Smooth muscle cell (in vitro differentiated cells): ENCODE measurements around the gene MMP14. TPM values are rescaled to one million over a fixed set of nuclear protein-coding genes. Genes with fewer than 3 reads are reported as not detected.
A peak's percentile ranks its signal among the peaks of the same experiment; 100 is the strongest.

Experiments
- DNase-seq: peaks from one replicate; lab custom pipeline; 2025; ENCODE audit not compliant: unreplicated experiment; lab: John Stamatoyannopoulos, UW
- H2AFZ ChIP-seq: fragments of 200-600 bp; sonication (generic); 2 replicates; pipeline ENCODE4 v1.6.0; 2016; ENCODE audit warnings: antibody characterized with exemption, low read depth, mild to moderate bottlenecking
- H3F3A ChIP-seq: fragments of 200-600 bp; sonication (generic); 2 replicates; pipeline ENCODE4 v1.6.0; 2017; ENCODE audit warnings: antibody characterized with exemption, low read depth
- H3K27ac ChIP-seq: fragments of 200-600 bp; sonication (generic); 2 replicates; pipeline ENCODE4 v1.5.1; 2016; ENCODE audit warnings: low read depth, mild to moderate bottlenecking
- H3K27me3 ChIP-seq: fragments of 200-600 bp; sonication (generic); 2 replicates; pipeline ENCODE4 v1.6.1; 2016; ENCODE audit warnings: low read depth, mild to moderate bottlenecking
- H3K36me3 ChIP-seq: fragments of 200-600 bp; sonication (generic); 2 replicates; pipeline ENCODE4 v1.5.1; 2016; ENCODE audit warnings: low read depth
- H3K4me1 ChIP-seq: fragments of 200-600 bp; sonication (generic); 2 replicates; pipeline ENCODE4 v1.5.1; 2016; ENCODE audit warnings: low read depth
- H3K4me2 ChIP-seq: fragments of 200-600 bp; sonication (generic); 2 replicates; pipeline ENCODE4 v1.6.0; 2016; ENCODE audit warnings: mild to moderate bottlenecking
- H3K4me3 ChIP-seq: fragments of 200-600 bp; sonication (generic); 2 replicates; pipeline ENCODE4 v1.5.1; 2016; ENCODE audit warnings: mild to moderate bottlenecking
- H3K79me2 ChIP-seq: fragments of 200-600 bp; sonication (generic); 2 replicates; pipeline ENCODE4 v1.6.0; 2016; ENCODE audit warnings: low read depth, mild to moderate bottlenecking
- H3K9ac ChIP-seq: fragments of 200-600 bp; sonication (generic); 2 replicates; pipeline ENCODE4 v1.6.0; 2016; ENCODE audit warnings: low read depth
- H3K9me3 ChIP-seq: fragments of 200-600 bp; sonication (generic); replicated peaks from 2 replicates; pipeline ENCODE4 v1.5.1; 2016; ENCODE audit warnings: low read depth
- H4K20me1 ChIP-seq: fragments of 200-600 bp; sonication (generic); 2 replicates; pipeline ENCODE4 v1.6.0; 2016; ENCODE audit warnings: low read depth
- CTCF ChIP-seq: fragments of 200-600 bp; sonication (generic); IDR thresholded peaks from 2 replicates; pipeline ENCODE4 v1.5.1; 2017; ENCODE audit warnings: borderline replicate concordance, mild to moderate bottlenecking, antibody characterized with exemption; ENCODE audit not compliant: insufficient read depth, poor library complexity, severe bottlenecking
- WGBS: methylation state at CpG from one replicate; pipeline ENCODE4 v1.1.7; 2016; ENCODE audit warnings: low lambda C conversion rate; 5-methylcytosine and 5-hydroxymethylcytosine counted together
- polyA plus RNA-seq: library from polyadenylated mRNA; unstranded; fragments of >200 nt; fragmentation: Nextera tagmentation; extraction: Ambion mirVana; gene quantifications from 2 replicates; pipeline ENCODE4 v1.2.1, GENCODE V29; 2016
- total RNA-seq: library from RNA; depleted of rRNA; stranded (reverse); fragments of >200 nt; gene quantifications from 2 replicates; pipeline ENCODE4 v1.2.3, GENCODE V29; 2014

The MMP14 gene
- total and polyA plus RNA-seq, 2 experiments from 2014 or later: 58.1 to 444 TPM

GRCh38 chr14:22882529-22883172 lies 46.3 kb downstream of the MMP14 start:
- no peak for DNase-seq
- peak overlapping the region; percentile 24 for H3K4me3 ChIP-seq
- 37% methylated on average over 6 of the region's 6 CpGs for WGBS
- H3K79me2 ChIP-seq: no peaks in the 10 kb centered on the region
- no peaks in the 10 kb centered on the region for H3K9me3 ChIP-seq
- H3K27ac ChIP-seq: peak overlapping the region; percentile 10
- no peaks in the 10 kb centered on the region for H3K27me3 ChIP-seq
- peak overlapping the region; percentile 76 for H3K4me2 ChIP-seq
- H2AFZ ChIP-seq: no peak overlapping the region
- H3K9ac ChIP-seq: peak overlapping the region; percentile 53
- peaks cover 10% of the 10 kb centered on the region for H3F3A ChIP-seq
- no peak for TF ChIP-seq CTCF
- H4K20me1 ChIP-seq: no peaks in the 10 kb centered on the region
- no peaks in the 10 kb centered on the region for H3K36me3 ChIP-seq
- peaks cover 18% of the 10 kb centered on the region for H3K4me1 ChIP-seq

- peak within 1 kb of the TSS; percentile 76 for H3K4me2 ChIP-seq
- TF ChIP-seq CTCF: no peak
- H3K9me3 ChIP-seq: no peaks in the 10 kb centered on the region
- H3K4me1 ChIP-seq: peaks cover 21% of the 10 kb centered on the region
- H3K27me3 ChIP-seq: no peaks in the 10 kb centered on the region
- H3K36me3 ChIP-seq: no peaks in the 10 kb centered on the region
- WGBS: 37% methylated on average over 9 of the region's 15 CpGs
- H4K20me1 ChIP-seq: no peaks in the 10 kb centered on the region
- no peak for DNase-seq
- no peak within 1 kb of the TSS for H2AFZ ChIP-seq
- peak within 1 kb of the TSS; percentile 10 for H3K27ac ChIP-seq
- peak within 1 kb of the TSS; percentile 24 for H3K4me3 ChIP-seq
- peaks cover 10% of the 10 kb centered on the region for H3F3A ChIP-seq
- no peaks in the 10 kb centered on the region for H3K79me2 ChIP-seq
- peak within 1 kb of the TSS; percentile 53 for H3K9ac ChIP-seq
Observed at GRCh38 chr14:22883173-22883976, 47.0 kb downstream of the MMP14 start, which contains the start of gene REM2. TSS of gene REM2 (plus strand) at chr14:22883222. CDS start at chr14:22883288, 66 bp downstream.

- DNase-seq: no peak
- peaks cover 10% of the 10 kb centered on the region for H3F3A ChIP-seq
- no peaks in the 10 kb centered on the region for H3K79me2 ChIP-seq
- no peak overlapping the region for H3K4me2 ChIP-seq
- no peaks in the 10 kb centered on the region for H3K36me3 ChIP-seq
- peaks cover 21% of the 10 kb centered on the region for H3K4me1 ChIP-seq
- H3K27me3 ChIP-seq: no peaks in the 10 kb centered on the region
- H3K9me3 ChIP-seq: no peaks in the 10 kb centered on the region
- H3K9ac ChIP-seq: no peak overlapping the region
- no peak overlapping the region for H3K4me3 ChIP-seq
- no peak for TF ChIP-seq CTCF
- no peak overlapping the region for H2AFZ ChIP-seq
- WGBS: 86% methylated on average over 7 of the region's 7 CpGs
- no peaks in the 10 kb centered on the region for H4K20me1 ChIP-seq
- no peak overlapping the region for H3K27ac ChIP-seq
Observed at GRCh38 chr14:22884076-22884737, 47.8 kb downstream of the MMP14 start.
